Smooth muscle cell (in vitro differentiated cells): ENCODE measurements around the gene NEIL3. TPM values are rescaled to one million over a fixed set of nuclear protein-coding genes. Genes with fewer than 3 reads are reported as not detected.

Experiments used
- DNase-seq: peaks from one replicate; lab custom pipeline; 2025; ENCODE audit not compliant: unreplicated experiment; lab: John Stamatoyannopoulos, UW
- H2AFZ ChIP-seq: fragments of 200-600 bp; sonication (generic); 2 replicates; pipeline ENCODE4 v1.6.0; 2016; ENCODE audit warnings: antibody characterized with exemption, low read depth, mild to moderate bottlenecking
- H3F3A ChIP-seq: fragments of 200-600 bp; sonication (generic); 2 replicates; pipeline ENCODE4 v1.6.0; 2017; ENCODE audit warnings: antibody characterized with exemption, low read depth
- H3K27ac ChIP-seq: fragments of 200-600 bp; sonication (generic); 2 replicates; pipeline ENCODE4 v1.5.1; 2016; ENCODE audit warnings: low read depth, mild to moderate bottlenecking
- H3K27me3 ChIP-seq: fragments of 200-600 bp; sonication (generic); 2 replicates; pipeline ENCODE4 v1.6.1; 2016; ENCODE audit warnings: low read depth, mild to moderate bottlenecking
- H3K36me3 ChIP-seq: fragments of 200-600 bp; sonication (generic); 2 replicates; pipeline ENCODE4 v1.5.1; 2016; ENCODE audit warnings: low read depth
- H3K4me1 ChIP-seq: fragments of 200-600 bp; sonication (generic); 2 replicates; pipeline ENCODE4 v1.5.1; 2016; ENCODE audit warnings: low read depth
- H3K4me2 ChIP-seq: fragments of 200-600 bp; sonication (generic); 2 replicates; pipeline ENCODE4 v1.6.0; 2016; ENCODE audit warnings: mild to moderate bottlenecking
- H3K4me3 ChIP-seq: fragments of 200-600 bp; sonication (generic); 2 replicates; pipeline ENCODE4 v1.5.1; 2016; ENCODE audit warnings: mild to moderate bottlenecking
- H3K79me2 ChIP-seq: fragments of 200-600 bp; sonication (generic); 2 replicates; pipeline ENCODE4 v1.6.0; 2016; ENCODE audit warnings: low read depth, mild to moderate bottlenecking
- H3K9ac ChIP-seq: fragments of 200-600 bp; sonication (generic); 2 replicates; pipeline ENCODE4 v1.6.0; 2016; ENCODE audit warnings: low read depth
- H3K9me3 ChIP-seq: fragments of 200-600 bp; sonication (generic); replicated peaks from 2 replicates; pipeline ENCODE4 v1.5.1; 2016; ENCODE audit warnings: low read depth
- H4K20me1 ChIP-seq: fragments of 200-600 bp; sonication (generic); 2 replicates; pipeline ENCODE4 v1.6.0; 2016; ENCODE audit warnings: low read depth
- WGBS: methylation state at CpG from one replicate; pipeline ENCODE4 v1.1.7; 2016; ENCODE audit warnings: low lambda C conversion rate; 5-methylcytosine and 5-hydroxymethylcytosine counted together
- polyA plus RNA-seq: library from polyadenylated mRNA; unstranded; fragments of >200 nt; fragmentation: Nextera tagmentation; extraction: Ambion mirVana; gene quantifications from 2 replicates; pipeline ENCODE4 v1.2.1, GENCODE V29; 2016
- total RNA-seq: library from RNA; depleted of rRNA; stranded (reverse); fragments of >200 nt; gene quantifications from 2 replicates; pipeline ENCODE4 v1.2.3, GENCODE V29; 2014
- TF ChIP-seq, protein P1 (sequence below): fragments of 200-600 bp; sonication (generic); IDR thresholded peaks from 2 replicates; pipeline ENCODE4 v1.5.1; 2017; ENCODE audit warnings: borderline replicate concordance, mild to moderate bottlenecking, antibody characterized with exemption; ENCODE audit not compliant: insufficient read depth, poor library complexity, severe bottlenecking

The NEIL3 gene
- total and polyA plus RNA-seq, 2 experiments from 2014 or later: 2.7 to 3.7 TPM

DNA sequence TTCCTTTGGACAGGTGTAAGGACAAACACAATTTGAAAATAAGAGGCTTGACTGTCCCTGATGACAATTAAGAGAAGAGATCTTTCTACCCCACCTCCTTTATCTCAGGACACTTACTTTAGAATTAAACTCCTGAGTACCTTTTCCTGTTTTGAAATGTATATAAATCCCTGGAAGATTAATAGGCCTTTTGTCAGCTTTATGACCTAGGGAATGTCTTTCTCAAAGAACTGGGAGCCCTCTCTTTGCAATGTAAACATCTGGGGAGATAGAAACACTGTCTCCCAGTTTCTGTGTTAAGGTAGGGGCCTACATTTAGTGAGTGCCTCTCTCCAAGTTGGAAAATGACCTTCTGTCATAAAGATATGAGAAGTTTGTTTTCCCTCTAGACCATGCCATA, 100.9 kb downstream of the NEIL3 start:
- no peaks in the 10 kb centered on the region for H4K20me1 ChIP-seq
- H3K4me1 ChIP-seq: no peaks in the 10 kb centered on the region
- no peaks in the 10 kb centered on the region for H3F3A ChIP-seq
- H2AFZ ChIP-seq: no peak overlapping the region
- H3K9me3 ChIP-seq: no peaks in the 10 kb centered on the region
- no peak overlapping the region for H3K9ac ChIP-seq
- no peak overlapping the region for H3K4me2 ChIP-seq
- no peak for DNase-seq
- H3K4me3 ChIP-seq: no peak overlapping the region
- no peaks in the 10 kb centered on the region for H3K27me3 ChIP-seq
- H3K79me2 ChIP-seq: no peaks in the 10 kb centered on the region
- H3K36me3 ChIP-seq: no peaks in the 10 kb centered on the region
- H3K27ac ChIP-seq: no peak overlapping the region
- TF ChIP-seq, protein P1, sequence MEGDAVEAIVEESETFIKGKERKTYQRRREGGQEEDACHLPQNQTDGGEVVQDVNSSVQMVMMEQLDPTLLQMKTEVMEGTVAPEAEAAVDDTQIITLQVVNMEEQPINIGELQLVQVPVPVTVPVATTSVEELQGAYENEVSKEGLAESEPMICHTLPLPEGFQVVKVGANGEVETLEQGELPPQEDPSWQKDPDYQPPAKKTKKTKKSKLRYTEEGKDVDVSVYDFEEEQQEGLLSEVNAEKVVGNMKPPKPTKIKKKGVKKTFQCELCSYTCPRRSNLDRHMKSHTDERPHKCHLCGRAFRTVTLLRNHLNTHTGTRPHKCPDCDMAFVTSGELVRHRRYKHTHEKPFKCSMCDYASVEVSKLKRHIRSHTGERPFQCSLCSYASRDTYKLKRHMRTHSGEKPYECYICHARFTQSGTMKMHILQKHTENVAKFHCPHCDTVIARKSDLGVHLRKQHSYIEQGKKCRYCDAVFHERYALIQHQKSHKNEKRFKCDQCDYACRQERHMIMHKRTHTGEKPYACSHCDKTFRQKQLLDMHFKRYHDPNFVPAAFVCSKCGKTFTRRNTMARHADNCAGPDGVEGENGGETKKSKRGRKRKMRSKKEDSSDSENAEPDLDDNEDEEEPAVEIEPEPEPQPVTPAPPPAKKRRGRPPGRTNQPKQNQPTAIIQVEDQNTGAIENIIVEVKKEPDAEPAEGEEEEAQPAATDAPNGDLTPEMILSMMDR: no peak

GRCh38 chr4:177411996-177412395, 102.3 kb downstream of the NEIL3 start:
- H3K27me3 ChIP-seq: no peaks in the 10 kb centered on the region
- no peaks in the 10 kb centered on the region for H4K20me1 ChIP-seq
- no peaks in the 10 kb centered on the region for H3K36me3 ChIP-seq
- H3K9me3 ChIP-seq: no peaks in the 10 kb centered on the region
- no peak overlapping the region for H2AFZ ChIP-seq
- TF ChIP-seq, protein P1: no peak
- H3K79me2 ChIP-seq: no peaks in the 10 kb centered on the region
- no peak for DNase-seq
- H3K4me3 ChIP-seq: no peak overlapping the region
- H3K9ac ChIP-seq: no peak overlapping the region
- no peaks in the 10 kb centered on the region for H3F3A ChIP-seq
- no peak overlapping the region for H3K4me2 ChIP-seq
- H3K4me1 ChIP-seq: no peaks in the 10 kb centered on the region
- no peak overlapping the region for H3K27ac ChIP-seq
- WGBS: 95% methylated on average over 5 of the region's 5 CpGs

Other genes starting within 250 kb of the NEIL3 start
- gene AGA, start 132.6 kb downstream of the NEIL3 start, total RNA-seq: 19.1 and 23.4 TPM in 2 replicates
- gene AGA, start 132.6 kb downstream of the NEIL3 start, polyA plus RNA-seq: 16.4 and 17.6 TPM in 2 replicates